Psoas muscle (tissue), 8 donors: ENCODE results near the gene PIRT. TPM values are rescaled to one million over a fixed set of nuclear protein-coding genes. Genes with fewer than 3 reads are reported as not detected.

Experiments
- ATAC-seq, 4 donors: fragments of 200-7000 bp; cut with Tn5 transposase; one replicate each; pipeline ENCODE4 v1.9.1; 2020; ENCODE audit warnings: moderate library complexity in 3 of 4, mild to moderate bottlenecking in 2 of 4
- DNase-seq, 2 donors: peaks; one replicate each; pipeline ENCODE4 v3.0.0-alpha.2; 2020
- H3K27ac ChIP-seq: fragments of 200-600 bp; one replicate; pipeline ENCODE4 v1.8.0; 2022
- H3K27me3 ChIP-seq, 3 donors: fragments of 200-600 bp in 1 of 3; one replicate each; pipeline versions ENCODE4 v1.6.1 to v1.8.0; 2013 to 2022; ENCODE audit warnings: low read length in 2 of 3, mild to moderate bottlenecking in 2 of 3, moderate library complexity in 1 of 3; ENCODE audit not compliant: insufficient read depth in 3 of 3
- H3K36me3 ChIP-seq, 2 donors: fragments of 200-600 bp in 1 of 2; one replicate each; pipeline versions ENCODE4 v1.6.1 to v1.8.0; 2013 to 2022; ENCODE audit warnings: low read depth in 1 of 2, mild to moderate bottlenecking in 1 of 2, moderate library complexity in 1 of 2; ENCODE audit not compliant: insufficient read depth in 1 of 2
- H3K4me1 ChIP-seq: fragments of 200-600 bp; one replicate; pipeline ENCODE4 v1.8.0; 2022
- H3K4me3 ChIP-seq: fragments of 200-600 bp; one replicate; pipeline ENCODE4 v1.8.0; 2022; ENCODE audit warnings: mild to moderate bottlenecking
- H3K9me3 ChIP-seq: fragments of 200-600 bp; one replicate; pipeline ENCODE4 v1.8.0; 2022
- WGBS, 3 donors: extraction: QIAGEN DNeasy Blood & Tissue Kit; methylation state at CpG; one replicate each; pipeline versions ENCODE4 v1.1.6 to v1.1.7; 2013; 5-methylcytosine and 5-hydroxymethylcytosine counted together
- intact Hi-C, 2 donors: fragments of 100-400 bp; cut with DNase I; formaldehyde crosslinking; loops; one replicate each; pipeline versions ENCODE4 v1.11.0 to v1.14.2; 2022
- polyA plus RNA-seq, 3 donors: library from polyadenylated mRNA; stranded (reverse); fragments of 200-250 nt; gene quantifications; one replicate each; pipeline ENCODE4 v1.2.3, GENCODE V29; 2013
- total RNA-seq, 4 donors: library from RNA; stranded (reverse); fragmentation: NEBNext Ultra II Directional in 2 of 4; extraction: Animal tissue kit (Norgen Biotek cat#: 25700) in 2 of 4; gene quantifications; one replicate each; pipeline versions ENCODE4 v1.2.1 to v1.2.4, GENCODE V29; 2021 to 2023
- TF ChIP-seq, protein P1 (sequence below): fragments of 200-600 bp; IDR thresholded peaks from one replicate; pipeline ENCODE4 v1.8.0; 2022; ENCODE audit warnings: antibody characterized with exemption
- donor health status: healthy with polysubstance abuse.
- donor health status: DM: no; HTN: no; CAD: no; lungs with moderate emphysema.
- donor health status: Bipolar disorder and iron deficiency.
- donor health status: healthy.
- donor health status: DM: yes; HTN: yes; CAD: no.
- donor health status: DM: no; HTN: no; CAD: no.
- donor health status: DM: no; HTN: no; CAD: no.
- donor health status: DM: yes; HTN: yes; CAD: no.

The PIRT gene
- total and polyA plus RNA-seq, 7 donors = 0.01 TPM; not detected in 6

DNA sequence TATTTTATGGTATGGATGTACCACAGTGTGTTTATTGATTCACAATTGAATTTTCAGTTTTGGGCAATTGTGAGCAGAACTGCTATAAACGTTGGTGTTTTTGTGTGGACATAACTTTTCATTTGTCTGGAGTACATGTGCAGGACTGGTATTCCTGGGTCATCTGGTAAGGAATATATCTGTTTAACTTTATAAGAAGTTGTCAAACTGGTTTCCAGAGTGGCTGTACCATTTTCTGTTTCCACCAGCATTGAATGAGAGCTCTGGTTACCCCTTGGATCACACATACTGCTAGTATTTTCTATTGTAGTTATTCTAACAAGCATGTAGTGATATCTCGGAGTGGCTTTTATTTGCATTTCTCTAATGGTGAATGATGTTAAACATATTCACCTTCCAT lies 58.3 kb downstream of the PIRT start:
- peaks cover 10% of the 10 kb centered on the region for H3K9me3 ChIP-seq
- intact Hi-C loops = no loop called here
- 79 to 92% (median 90%) methylated on average over 2 of the region's 2 CpGs for WGBS, 3 donors

DNA sequence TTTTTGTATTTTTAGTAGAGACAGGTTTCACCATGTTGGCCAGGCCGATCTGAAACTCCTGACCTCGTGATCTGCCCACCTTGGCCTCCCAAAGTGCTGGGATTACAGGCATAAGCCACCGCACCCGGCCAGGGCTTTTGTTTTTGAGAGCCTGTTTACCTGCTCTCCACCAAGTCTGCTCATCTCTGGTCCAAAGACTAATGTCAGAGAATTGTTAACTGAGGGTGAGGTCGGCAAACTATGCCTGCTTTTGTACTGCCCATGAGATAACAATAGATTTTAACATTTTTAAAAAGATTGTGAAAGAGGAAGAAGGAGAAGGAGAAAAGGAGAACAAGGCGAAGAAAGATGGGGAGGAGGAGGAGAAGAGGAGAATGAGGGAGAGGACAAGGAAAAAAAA lies 60.0 kb downstream of the PIRT start:
- Histone ChIP-seq H3K27ac (no peak overlapping the region), H3K36me3 (no peaks in the 10 kb centered on the region), H3K27me3 (no peaks in the 10 kb centered on the region), H3K9me3 (peaks cover 7% of the 10 kb centered on the region), H3K4me1 (no peaks in the 10 kb centered on the region), H3K4me3 (no peak overlapping the region)
- intact Hi-C loops = no loop called here
- TF ChIP-seq, protein P1, sequence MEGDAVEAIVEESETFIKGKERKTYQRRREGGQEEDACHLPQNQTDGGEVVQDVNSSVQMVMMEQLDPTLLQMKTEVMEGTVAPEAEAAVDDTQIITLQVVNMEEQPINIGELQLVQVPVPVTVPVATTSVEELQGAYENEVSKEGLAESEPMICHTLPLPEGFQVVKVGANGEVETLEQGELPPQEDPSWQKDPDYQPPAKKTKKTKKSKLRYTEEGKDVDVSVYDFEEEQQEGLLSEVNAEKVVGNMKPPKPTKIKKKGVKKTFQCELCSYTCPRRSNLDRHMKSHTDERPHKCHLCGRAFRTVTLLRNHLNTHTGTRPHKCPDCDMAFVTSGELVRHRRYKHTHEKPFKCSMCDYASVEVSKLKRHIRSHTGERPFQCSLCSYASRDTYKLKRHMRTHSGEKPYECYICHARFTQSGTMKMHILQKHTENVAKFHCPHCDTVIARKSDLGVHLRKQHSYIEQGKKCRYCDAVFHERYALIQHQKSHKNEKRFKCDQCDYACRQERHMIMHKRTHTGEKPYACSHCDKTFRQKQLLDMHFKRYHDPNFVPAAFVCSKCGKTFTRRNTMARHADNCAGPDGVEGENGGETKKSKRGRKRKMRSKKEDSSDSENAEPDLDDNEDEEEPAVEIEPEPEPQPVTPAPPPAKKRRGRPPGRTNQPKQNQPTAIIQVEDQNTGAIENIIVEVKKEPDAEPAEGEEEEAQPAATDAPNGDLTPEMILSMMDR = no peak
- ATAC-seq (no peak), DNase-seq (no peak)
- WGBS, 3 donors = 79 to 88% (median 87%) methylated on average over 6 of the region's 6 CpGs

More for the DNA sequence above, 58.3 kb downstream of the PIRT start:
- no peaks in the 10 kb centered on the region for H3K4me1 ChIP-seq
- no peak overlapping the region for H3K4me3 ChIP-seq
- DNase-seq (no peak), ATAC-seq (no peak)
- TF ChIP-seq, protein P1 = no peak
- H3K27ac ChIP-seq = no peak overlapping the region
- H3K27me3 ChIP-seq = no peaks in the 10 kb centered on the region
- no peaks in the 10 kb centered on the region for H3K36me3 ChIP-seq

DNA sequence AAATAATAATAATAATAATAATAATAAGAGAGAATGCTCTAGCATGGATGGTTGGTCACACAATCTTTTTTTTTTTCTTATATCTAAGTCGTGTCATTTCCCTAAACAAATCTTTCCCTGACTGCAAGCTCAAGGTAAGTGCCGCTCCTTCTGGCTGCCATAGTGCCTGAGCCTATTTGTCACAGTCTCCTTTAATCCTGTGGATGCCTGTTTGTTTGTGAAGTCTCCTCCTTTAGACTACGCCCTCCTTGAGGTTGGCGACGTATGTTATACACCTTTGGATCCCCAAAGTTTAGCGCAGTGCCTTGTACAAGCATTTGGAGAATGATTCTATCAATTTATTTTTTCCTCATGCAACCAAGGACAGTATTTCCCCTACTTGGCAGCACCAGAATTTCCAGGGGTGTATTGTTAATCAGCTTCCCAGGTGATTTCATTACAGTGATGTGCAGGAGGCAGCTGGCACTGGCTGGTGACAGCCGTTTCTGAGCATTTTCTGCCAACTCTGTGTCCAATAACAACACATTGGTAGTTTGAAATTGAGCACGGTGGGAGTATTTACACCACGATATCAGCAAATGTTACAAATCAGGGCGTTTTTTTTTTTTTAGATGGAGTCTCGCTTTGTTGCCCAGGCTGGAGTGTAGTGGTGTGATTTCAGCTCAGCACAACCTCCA lies 60.6 kb downstream of the PIRT start:
- H3K4me1 ChIP-seq = no peaks in the 10 kb centered on the region
- H3K9me3 ChIP-seq = peaks cover under 1% of the 10 kb centered on the region
- no peaks in the 10 kb centered on the region for H3K27me3 ChIP-seq
- 82 to 84% (median 84%) methylated on average over 11 of the region's 11 CpGs for WGBS, 3 donors
- DNase-seq = no peak
- intact Hi-C loops = no loop called here
- H3K4me3 ChIP-seq = no peak overlapping the region
- TF ChIP-seq, protein P1 = no peak
- ATAC-seq = no peak
- H3K27ac ChIP-seq = no peak overlapping the region
- no peaks in the 10 kb centered on the region for H3K36me3 ChIP-seq

DNA sequence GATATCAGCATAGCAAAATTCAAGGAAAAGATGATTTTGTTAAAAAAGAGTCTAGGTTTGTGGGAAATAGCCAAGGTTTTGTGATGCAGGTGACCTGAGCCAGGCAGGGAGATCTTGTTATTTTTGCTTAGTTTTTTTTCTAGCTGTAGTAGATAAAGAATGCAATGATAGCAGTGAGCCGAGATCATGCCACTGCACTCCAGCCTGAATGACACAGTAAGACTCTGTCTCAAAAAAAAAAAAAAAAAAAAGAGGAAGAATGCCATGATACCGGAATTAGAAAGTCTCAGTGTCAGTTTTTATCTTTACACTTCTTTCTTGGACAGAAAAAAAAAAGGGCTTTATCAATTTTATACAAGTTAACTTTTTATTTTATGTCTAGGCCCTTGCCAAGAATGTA lies 61.5 kb downstream of the PIRT start:
- WGBS, 3 donors = 56 to 72% (median 69%) methylated on average over 2 of the region's 2 CpGs
- Histone ChIP-seq H3K9me3 (no peaks in the 10 kb centered on the region), H3K27ac (no peak overlapping the region), H3K27me3 (no peaks in the 10 kb centered on the region), H3K4me3 (no peak overlapping the region), H3K36me3 (no peaks in the 10 kb centered on the region), H3K4me1 (no peaks in the 10 kb centered on the region)
- ATAC-seq (no peak), DNase-seq (no peak)
- intact Hi-C loops = no loop called here
- TF ChIP-seq, protein P1 = no peak
